ENCODE measurements around the gene IL36B.

DNA sequence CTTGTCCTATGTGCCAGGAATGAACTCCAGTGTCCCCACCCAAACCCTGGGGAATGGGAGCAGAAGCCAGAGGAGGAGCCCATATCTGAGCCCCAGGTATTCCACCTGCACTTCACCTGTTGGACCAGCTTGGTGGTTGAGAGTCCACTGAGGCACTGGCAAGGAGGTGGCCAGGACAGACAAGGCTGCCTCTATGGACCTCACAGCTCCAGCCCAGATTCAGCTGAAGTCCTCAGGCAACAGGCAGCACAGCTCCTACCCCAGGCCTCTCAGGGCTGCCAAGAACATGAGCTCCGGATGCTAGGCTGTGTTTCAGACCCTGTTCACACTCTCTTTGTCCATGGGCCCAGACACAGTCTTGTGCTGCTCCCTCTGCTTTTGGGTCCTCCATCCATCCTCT is 12.2 kb upstream of the IL36B start:
- TF ChIP-seq, protein P1, sequence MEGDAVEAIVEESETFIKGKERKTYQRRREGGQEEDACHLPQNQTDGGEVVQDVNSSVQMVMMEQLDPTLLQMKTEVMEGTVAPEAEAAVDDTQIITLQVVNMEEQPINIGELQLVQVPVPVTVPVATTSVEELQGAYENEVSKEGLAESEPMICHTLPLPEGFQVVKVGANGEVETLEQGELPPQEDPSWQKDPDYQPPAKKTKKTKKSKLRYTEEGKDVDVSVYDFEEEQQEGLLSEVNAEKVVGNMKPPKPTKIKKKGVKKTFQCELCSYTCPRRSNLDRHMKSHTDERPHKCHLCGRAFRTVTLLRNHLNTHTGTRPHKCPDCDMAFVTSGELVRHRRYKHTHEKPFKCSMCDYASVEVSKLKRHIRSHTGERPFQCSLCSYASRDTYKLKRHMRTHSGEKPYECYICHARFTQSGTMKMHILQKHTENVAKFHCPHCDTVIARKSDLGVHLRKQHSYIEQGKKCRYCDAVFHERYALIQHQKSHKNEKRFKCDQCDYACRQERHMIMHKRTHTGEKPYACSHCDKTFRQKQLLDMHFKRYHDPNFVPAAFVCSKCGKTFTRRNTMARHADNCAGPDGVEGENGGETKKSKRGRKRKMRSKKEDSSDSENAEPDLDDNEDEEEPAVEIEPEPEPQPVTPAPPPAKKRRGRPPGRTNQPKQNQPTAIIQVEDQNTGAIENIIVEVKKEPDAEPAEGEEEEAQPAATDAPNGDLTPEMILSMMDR (IDR thresholded peaks at IDR 0.05), result no peak
- no peak for TF ChIP-seq ZFX (IDR thresholded peaks at IDR 0.05; ENCODE audit: borderline replicate concordance)

All from 22Rv1 (cell line).